Lung (tissue), 12 donors: ENCODE data around the gene GASK1B. TPM values are rescaled to one million over a fixed set of nuclear protein-coding genes. Genes with fewer than 3 reads are reported as not detected.

Experiments
- ATAC-seq: fragments of 200-7000 bp; cut with Tn5 transposase; one replicate; pipeline ENCODE4 v1.9.1; 2020; ENCODE audit warnings: moderate number of reproducible peaks; ENCODE audit not compliant: insufficient read depth, low FRiP score
- DNase-seq, 3 donors: peaks; one replicate each; pipeline ENCODE4 v3.0.0-alpha.2; 2013 to 2017
- H3K27ac ChIP-seq, 2 donors: one replicate each; pipeline ENCODE4 v1.5.1; 2013; ENCODE audit warnings: mild to moderate bottlenecking in 2 of 2, moderate library complexity in 2 of 2, control low read depth in 1 of 2, inconsistent platforms in 1 of 2, low read depth in 1 of 2, low read length in 1 of 2
- H3K27me3 ChIP-seq, 3 donors: one replicate each; pipeline ENCODE4 v1.5.1; 2013; ENCODE audit warnings: low read length in 2 of 3; ENCODE audit not compliant: control insufficient read depth in 3 of 3, insufficient read depth in 3 of 3
- H3K36me3 ChIP-seq, 4 donors: one replicate each; pipeline ENCODE4 v1.5.1; 2013; ENCODE audit warnings: low read length in 4 of 4, mild to moderate bottlenecking in 1 of 4, moderate library complexity in 1 of 4; ENCODE audit not compliant: control insufficient read depth in 4 of 4, insufficient read depth in 4 of 4
- H3K4me1 ChIP-seq, 5 donors: one replicate each; pipeline ENCODE4 v1.5.1; 2013; ENCODE audit warnings: low read length in 5 of 5, mild to moderate bottlenecking in 2 of 5, moderate library complexity in 1 of 5; ENCODE audit not compliant: control insufficient read depth in 5 of 5, insufficient read depth in 5 of 5
- H3K4me3 ChIP-seq: one replicate; pipeline ENCODE4 v1.5.1; 2013; ENCODE audit warnings: mild to moderate bottlenecking, control low read depth, moderate library complexity
- H3K9ac ChIP-seq, 2 donors: one replicate each; pipeline ENCODE4 v1.5.1; 2013; ENCODE audit warnings: low read length in 2 of 2, control low read depth in 1 of 2; ENCODE audit not compliant: insufficient read depth in 1 of 2
- H3K9me3 ChIP-seq, 4 donors: one replicate each; pipeline ENCODE4 v1.5.1; 2013; ENCODE audit warnings: low read length in 3 of 4, mild to moderate bottlenecking in 1 of 4, moderate library complexity in 1 of 4; ENCODE audit not compliant: control insufficient read depth in 4 of 4, insufficient read depth in 3 of 4
- CTCF ChIP-seq: IDR thresholded peaks from 2 replicates; pipeline ENCODE4 v1.5.1; 2012; ENCODE audit warnings: mild to moderate bottlenecking; ENCODE audit errors: control extremely low read depth, extremely low read depth
- WGBS, 2 donors: extraction: QIAGEN DNeasy Blood & Tissue Kit; methylation state at CpG; one replicate each; pipeline ENCODE4 v1.1.7; 2013; 5-methylcytosine and 5-hydroxymethylcytosine counted together
- polyA plus RNA-seq, 2 donors: library from polyadenylated mRNA; stranded (reverse); fragments of 200-250 nt; gene quantifications; one replicate each; pipeline ENCODE4 v1.2.1, GENCODE V29; 2013
- total RNA-seq, 2 donors: library from RNA; depleted of rRNA in 1 of 2; stranded (reverse); fragments of >200 nt in 1 of 2; gene quantifications; one replicate each; pipeline ENCODE4 v1.2.1, GENCODE V29; 2014 to 2021
- donor health status: control.
- donor health status: control.
- donor health status: Bipolar disorder and iron deficiency.
- donor health status: healthy.
- donor health status: DM: yes; HTN: yes; CAD: no.

Gene GASK1B
- total and polyA plus RNA-seq, 4 donors = 3.2 to 36.6 (median 30.2) TPM

GRCh38 chr4:158163941-158164767, 8.7 kb downstream of the GASK1B start:
- peak overlapping the region in 1 of 2 donors; percentile 84 for H3K27ac ChIP-seq
- H3K4me1 ChIP-seq = peaks cover 0 to 27% (median 0%) of the 10 kb centered on the region in 5 donors
- TF ChIP-seq CTCF = no peak
- DNase-seq (no peak), ATAC-seq (no peak)
- no peaks in the 10 kb centered on the region for H3K9me3 ChIP-seq
- H3K4me3 ChIP-seq = no peak overlapping the region
- H3K27me3 ChIP-seq = no peaks in the 10 kb centered on the region
- H3K9ac ChIP-seq = no peak overlapping the region
- no peaks in the 10 kb centered on the region for H3K36me3 ChIP-seq
- 68 to 72% methylated on average over 10 of the region's 10 CpGs for WGBS, 2 donors

- 97% methylated on average over 5 of the region's 5 CpGs for WGBS, 2 donors
- Histone ChIP-seq H3K9me3 (no peaks in the 10 kb centered on the region), H3K4me1 (peaks cover 0 to 21% (median 0%) of the 10 kb centered on the region in 5 donors), H3K36me3 (no peaks in the 10 kb centered on the region), H3K27ac (peak overlapping the region in 1 of 2 donors; percentile 77), H3K27me3 (no peaks in the 10 kb centered on the region), H3K4me3 (no peak overlapping the region), H3K9ac (no peak overlapping the region)
- no peak for TF ChIP-seq CTCF
- ATAC-seq = no peak
- DNase-seq = no peak
Measured at GRCh38 chr4:158162631-158163030, 10.2 kb downstream of the GASK1B start.

DNA sequence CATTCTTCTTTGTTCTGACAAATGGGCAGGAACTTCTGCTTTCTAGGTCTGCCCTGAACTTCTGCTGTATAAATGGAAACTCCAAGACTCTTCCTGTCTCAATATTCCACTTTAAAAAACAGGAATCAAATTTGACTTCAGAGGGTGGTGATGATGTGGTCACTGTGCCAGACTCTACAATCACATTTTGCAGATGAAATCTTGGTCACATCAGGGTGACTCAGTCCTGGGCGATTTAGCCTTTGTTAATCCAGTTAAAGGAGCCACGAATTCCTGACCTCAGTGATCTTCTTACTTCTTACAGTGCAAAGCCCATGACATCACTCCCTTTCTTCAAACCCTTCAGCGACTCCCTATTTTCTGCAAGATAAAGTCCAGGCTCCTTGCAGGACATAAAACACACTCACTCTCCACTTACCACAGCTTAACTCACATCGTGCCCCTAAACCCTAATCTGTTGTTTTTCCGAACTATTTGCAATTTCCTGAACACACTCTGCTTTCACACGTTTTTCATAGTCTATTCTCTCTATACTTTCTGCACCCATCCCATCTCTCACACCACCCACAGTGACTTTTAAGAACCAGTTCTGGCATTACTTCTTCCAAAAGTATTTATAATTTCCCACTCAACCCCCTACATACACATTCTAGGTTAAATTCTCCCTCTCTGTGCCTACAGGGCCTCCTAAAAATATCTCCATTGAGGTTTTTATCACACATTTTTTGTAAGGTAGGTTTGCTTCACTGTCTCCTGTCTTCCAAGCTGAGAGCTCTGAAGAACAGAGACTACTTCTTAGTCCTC, 11.1 kb downstream of the GASK1B start:
- no peaks in the 10 kb centered on the region for H3K9me3 ChIP-seq
- WGBS, 2 donors = 30 to 38% methylated on average over 6 of the region's 6 CpGs
- H3K4me3 ChIP-seq = no peak overlapping the region
- ATAC-seq = peak; percentile 62
- H3K4me1 ChIP-seq = peaks cover 0 to 28% (median 0%) of the 10 kb centered on the region in 5 donors
- peak in 2 of 3 donors; percentile 11 to 34 for DNase-seq
- H3K9ac ChIP-seq = no peak overlapping the region
- H3K27me3 ChIP-seq = no peaks in the 10 kb centered on the region
- peak overlapping the region in 1 of 2 donors; percentile 77 for H3K27ac ChIP-seq
- no peaks in the 10 kb centered on the region for H3K36me3 ChIP-seq
- TF ChIP-seq CTCF = no peak
